Heart right ventricle (tissue), 16 donors: ENCODE measurements around the gene PRDM5. TPM values are rescaled to one million over a fixed set of nuclear protein-coding genes. Genes with fewer than 3 reads are reported as not detected.

Experiments
- ATAC-seq, 8 donors: fragments of 200-7000 bp; cut with Tn5 transposase; one replicate each; pipeline ENCODE4 v1.9.1; 2020; ENCODE audit warnings: mild to moderate bottlenecking in 8 of 8, moderate library complexity in 8 of 8, moderate number of reproducible peaks in 1 of 8
- DNase-seq, 2 donors: peaks; one replicate each; pipeline ENCODE4 v3.0.0-alpha.2; 2020
- H3K27ac ChIP-seq, 10 donors: fragments of 200-600 bp; sonication (generic) in 2 of 10; one replicate each; pipeline versions ENCODE4 v1.5.0 to v1.8.0; 2020 to 2022; ENCODE audit warnings: mild to moderate bottlenecking in 3 of 10
- H3K27me3 ChIP-seq, 7 donors: fragments of 200-600 bp; one replicate each; pipeline ENCODE4 v1.8.0; 2021 to 2022; ENCODE audit warnings: mild to moderate bottlenecking in 2 of 7
- H3K36me3 ChIP-seq, 9 donors: fragments of 200-600 bp; sonication (generic) in 1 of 9; one replicate each; pipeline versions ENCODE4 v1.5.0 to v1.8.0; 2020 to 2022; ENCODE audit warnings: mild to moderate bottlenecking in 2 of 9
- H3K4me1 ChIP-seq, 9 donors: fragments of 200-600 bp; sonication (generic) in 1 of 9; one replicate each; pipeline versions ENCODE4 v1.5.0 to v1.8.0; 2020 to 2022; ENCODE audit warnings: mild to moderate bottlenecking in 4 of 9
- H3K4me3 ChIP-seq, 10 donors: fragments of 200-600 bp; sonication (generic) in 2 of 10; one replicate each; pipeline versions ENCODE4 v1.5.0 to v1.8.0; 2020 to 2022; ENCODE audit warnings: mild to moderate bottlenecking in 7 of 10, moderate library complexity in 2 of 10
- H3K9me3 ChIP-seq, 11 donors: fragments of 200-600 bp in 10 of 11; sonication (generic) in 2 of 11; one replicate each; pipeline versions ENCODE4 v1.5.0 to v1.8.0; 2013 to 2022; ENCODE audit warnings: mild to moderate bottlenecking in 2 of 11, control low read depth in 1 of 11, moderate library complexity in 1 of 11
- WGBS, 2 donors: extraction: QIAGEN DNeasy Blood & Tissue Kit; methylation state at CpG; one replicate each; pipeline ENCODE4 v1.1.7; 2013; ENCODE audit warnings: inconsistent platforms in 1 of 2; 5-methylcytosine and 5-hydroxymethylcytosine counted together
- intact Hi-C, 10 donors: fragments of 100-400 bp; cut with DNase I; formaldehyde crosslinking; loops; one replicate each; pipeline versions ENCODE4 v1.11.1 to v1.14.2; 2022
- polyA plus RNA-seq, 2 donors: library from polyadenylated mRNA; stranded (reverse); fragments of 200-250 nt; gene quantifications; one replicate each; pipeline ENCODE4 v1.2.3, GENCODE V29; 2013
- total RNA-seq, 10 donors: library from RNA; stranded (reverse); fragmentation: NEBNext Ultra II Directional in 3 of 10; extraction: Animal tissue kit (Norgen Biotek cat#: 25700) in 3 of 10; gene quantifications; one replicate each; pipeline versions ENCODE4 v1.2.1 to v1.2.4, GENCODE V29; 2021 to 2023
- TF ChIP-seq, protein P1 (sequence below), 9 donors: fragments of 200-600 bp; sonication (generic) in 2 of 9; IDR thresholded peaks; one replicate each; pipeline versions ENCODE4 v1.5.0 to v1.8.0; 2021 to 2022; ENCODE audit warnings: antibody characterized with exemption in 9 of 9, mild to moderate bottlenecking in 5 of 9, moderate library complexity in 1 of 9
- donor health status: Arrhythmogenic right ventricular cardiomyopathy.
- donor health status: ischemic (EF 13 %, LVEDD 7.1; RV severe dilation, severe dysfunction).
- donor health status: healthy with polysubstance abuse.
- donor health status: DM: no; HTN: yes; CAD: no.
- donor health status: DM: no; HTN: no; CAD: no.
- donor health status: ischemic (EF 25% LVEDD 6.9; RV normal size, moderate dysfunction).
- donor health status: ischemic (EF 25% LVEDD 5.7; RV mildly dilated, moderate dysfunction).
- donor health status: healthy.
- donor health status: DM: yes; HTN: yes; CAD: no.
- donor health status: Ischemic cardiomyopathy.
- donor health status: ischemic (EF 35%, LVEDD 5.7; RV mildly dilated, moderate dysfunction).
- donor health status: nonischemic (EF 11% LVEDD 7.7; RV severe dilation, severe dysfunction).
- donor health status: DM: yes; HTN: yes; CAD: no.
- donor health status: PGD.
- donor health status: ischemic (EF 29% LVEDD 5.4; RV normal size, mild dysfunction).
- donor health status: nonischemic (EF 23%, LVEDD 6.1; RV moderate dilation, normal function).

Gene PRDM5
- total and polyA plus RNA-seq, 12 donors, result 1.5 to 20.5 (median 12.1) TPM

DNA sequence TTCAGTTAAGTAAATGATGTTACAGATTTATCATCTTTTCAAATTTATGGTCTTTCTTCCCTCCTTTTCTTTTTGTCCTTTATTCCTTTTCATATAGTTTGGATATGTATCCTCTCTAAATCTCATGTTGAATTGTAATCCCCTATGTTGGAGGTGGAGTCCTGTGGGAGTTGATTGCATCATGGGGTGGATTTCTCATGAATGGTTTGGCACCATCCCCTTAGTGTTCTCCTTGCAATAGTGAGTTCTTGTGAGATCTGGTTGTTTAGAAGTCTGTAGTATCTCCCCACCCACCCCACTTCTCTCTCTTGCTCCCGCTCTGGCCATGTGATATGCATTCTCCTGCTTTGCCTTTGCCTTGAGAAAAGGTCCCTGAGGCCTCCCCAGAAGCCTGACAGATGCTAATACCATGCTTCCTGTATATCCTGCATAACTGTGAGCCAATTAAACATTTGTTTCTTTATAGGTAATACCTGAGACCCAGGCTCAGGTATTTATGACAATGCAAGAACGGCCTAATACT, 236.7 kb downstream of the PRDM5 start:
- intact Hi-C loops, result no loop called here
- TF ChIP-seq, protein P1, sequence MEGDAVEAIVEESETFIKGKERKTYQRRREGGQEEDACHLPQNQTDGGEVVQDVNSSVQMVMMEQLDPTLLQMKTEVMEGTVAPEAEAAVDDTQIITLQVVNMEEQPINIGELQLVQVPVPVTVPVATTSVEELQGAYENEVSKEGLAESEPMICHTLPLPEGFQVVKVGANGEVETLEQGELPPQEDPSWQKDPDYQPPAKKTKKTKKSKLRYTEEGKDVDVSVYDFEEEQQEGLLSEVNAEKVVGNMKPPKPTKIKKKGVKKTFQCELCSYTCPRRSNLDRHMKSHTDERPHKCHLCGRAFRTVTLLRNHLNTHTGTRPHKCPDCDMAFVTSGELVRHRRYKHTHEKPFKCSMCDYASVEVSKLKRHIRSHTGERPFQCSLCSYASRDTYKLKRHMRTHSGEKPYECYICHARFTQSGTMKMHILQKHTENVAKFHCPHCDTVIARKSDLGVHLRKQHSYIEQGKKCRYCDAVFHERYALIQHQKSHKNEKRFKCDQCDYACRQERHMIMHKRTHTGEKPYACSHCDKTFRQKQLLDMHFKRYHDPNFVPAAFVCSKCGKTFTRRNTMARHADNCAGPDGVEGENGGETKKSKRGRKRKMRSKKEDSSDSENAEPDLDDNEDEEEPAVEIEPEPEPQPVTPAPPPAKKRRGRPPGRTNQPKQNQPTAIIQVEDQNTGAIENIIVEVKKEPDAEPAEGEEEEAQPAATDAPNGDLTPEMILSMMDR (IDR thresholded peaks at IDR 0.05), result no peak
- 89 to 92% methylated on average over 2 of the region's 2 CpGs for WGBS, 2 donors
- Histone ChIP-seq H3K4me1 (no peaks in the 10 kb centered on the region), H3K36me3 (no peaks in the 10 kb centered on the region), H3K27me3 (no peaks in the 10 kb centered on the region), H3K9me3 (peaks cover 0 to 4% (median 0%) of the 10 kb centered on the region in 11 donors), H3K4me3 (no peak overlapping the region), H3K27ac (no peak overlapping the region)
- DNase-seq, result no peak
- ATAC-seq, result no peak

DNA sequence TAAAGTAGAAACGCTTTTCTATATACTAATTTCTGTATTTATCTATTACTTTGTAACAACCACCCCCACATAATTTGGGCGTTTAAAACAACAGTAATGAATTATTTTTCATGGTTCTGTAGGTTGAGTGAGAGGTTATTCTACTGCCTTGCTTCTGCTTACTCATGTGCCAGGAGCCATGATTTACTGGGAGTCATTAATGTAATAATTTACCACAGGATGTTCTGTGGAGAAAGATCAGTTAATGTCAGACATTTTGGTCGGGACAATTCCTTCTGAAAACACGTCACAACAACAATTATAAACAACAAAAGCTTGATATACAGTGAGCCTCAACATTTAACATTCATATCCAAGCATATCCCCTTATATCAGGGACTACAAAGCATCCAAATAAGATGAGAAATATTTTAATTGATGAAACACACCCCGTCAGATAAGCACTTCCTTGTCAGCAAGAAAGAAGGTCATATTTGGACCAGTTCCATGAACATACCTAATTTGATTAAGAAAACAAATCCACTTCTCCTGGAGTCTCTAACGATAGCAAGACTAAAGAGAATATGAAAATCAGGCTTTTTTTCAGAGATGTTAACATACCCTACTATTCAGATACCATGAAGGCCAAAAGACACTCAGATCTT, 238.5 kb downstream of the PRDM5 start:
- intact Hi-C loops, result no loop called here
- H3K9me3 ChIP-seq, result peaks cover 0 to 9% (median 0%) of the 10 kb centered on the region in 11 donors
- no peaks in the 10 kb centered on the region for H3K36me3 ChIP-seq
- no peak for DNase-seq
- H3K27ac ChIP-seq, result no peak overlapping the region
- no peaks in the 10 kb centered on the region for H3K4me1 ChIP-seq
- ATAC-seq, result no peak
- no peak overlapping the region for H3K4me3 ChIP-seq
- TF ChIP-seq, protein P1 (IDR thresholded peaks at IDR 0.05), result no peak
- 52 to 57% methylated on average over 6 of the region's 6 CpGs for WGBS, 2 donors
- no peaks in the 10 kb centered on the region for H3K27me3 ChIP-seq

DNA sequence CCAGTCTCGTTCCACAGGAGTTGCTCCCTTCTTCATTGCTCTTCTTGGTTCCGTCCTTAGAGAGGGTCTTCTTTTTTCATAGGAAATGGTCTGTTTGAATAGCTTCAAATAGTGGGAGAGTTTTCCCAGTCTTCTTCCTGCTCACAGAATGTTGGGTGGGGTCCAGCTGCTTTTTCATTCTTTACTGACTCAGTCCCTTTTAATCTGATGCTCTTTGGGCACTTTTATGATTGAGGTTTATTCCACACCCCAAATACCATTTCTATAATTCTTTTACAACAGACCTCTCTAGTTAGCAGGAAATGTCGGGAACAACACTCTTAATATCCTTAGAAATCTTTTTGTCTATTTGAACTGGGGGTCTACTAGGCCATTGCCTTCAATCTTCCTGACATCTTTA, 239.5 kb downstream of the PRDM5 start:
- H3K4me1 ChIP-seq, result no peaks in the 10 kb centered on the region
- intact Hi-C loops, result no loop called here
- ATAC-seq (no peak), DNase-seq (no peak)
- H3K4me3 ChIP-seq, result no peak overlapping the region
- WGBS, 2 donors, result 79 to 93% methylated on average over 3 of the region's 3 CpGs
- no peaks in the 10 kb centered on the region for H3K36me3 ChIP-seq
- peaks cover 0 to 9% (median 0%) of the 10 kb centered on the region in 11 donors for H3K9me3 ChIP-seq
- TF ChIP-seq, protein P1 (IDR thresholded peaks at IDR 0.05), result no peak
- no peaks in the 10 kb centered on the region for H3K27me3 ChIP-seq
- H3K27ac ChIP-seq, result no peak overlapping the region

DNA sequence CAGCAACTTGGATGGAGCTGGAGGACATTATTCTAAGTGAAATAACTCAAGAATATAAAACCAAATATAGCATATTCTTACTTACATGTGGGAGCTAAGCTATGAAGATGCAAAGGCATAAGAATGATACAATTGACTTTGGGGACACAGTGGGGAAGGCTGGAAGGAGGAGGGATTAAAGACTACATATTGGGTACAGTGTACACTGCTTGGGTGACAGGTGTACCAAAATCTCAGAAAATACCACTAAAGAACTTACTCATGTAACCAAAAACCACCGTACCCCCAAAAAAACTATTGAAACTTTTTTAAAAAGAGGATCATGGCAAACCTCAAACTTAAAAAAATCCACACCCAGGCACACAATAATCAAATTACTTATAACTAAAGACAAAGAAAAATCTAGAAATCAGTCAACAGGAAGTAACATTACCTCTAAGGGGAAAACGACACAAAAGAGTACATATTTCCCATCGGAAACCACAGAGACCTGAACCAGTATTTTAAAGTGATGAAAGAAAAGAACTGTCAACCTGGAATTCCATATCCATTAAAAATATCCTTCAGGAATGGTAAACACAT, 241.8 kb downstream of the PRDM5 start:
- intact Hi-C loops, result no loop called here
- TF ChIP-seq, protein P1 (IDR thresholded peaks at IDR 0.05), result no peak
- Histone ChIP-seq H3K4me3 (no peak overlapping the region), H3K9me3 (peaks cover 0 to 20% (median 0%) of the 10 kb centered on the region in 11 donors), H3K27me3 (no peaks in the 10 kb centered on the region), H3K4me1 (no peaks in the 10 kb centered on the region), H3K36me3 (no peaks in the 10 kb centered on the region), H3K27ac (no peak overlapping the region)
- DNase-seq (no peak), ATAC-seq (no peak)
- WGBS, 2 donors, result 72 to 88% methylated on average over 3 of the region's 3 CpGs
